Mucosa of descending colon (tissue), 3 donors: Measurements from ENCODE around the gene TOGARAM2. TPM values are rescaled to one million over a fixed set of nuclear protein-coding genes. Genes with fewer than 3 reads are reported as not detected.

ENCODE experiments used
- ATAC-seq: fragments of 200-7000 bp; cut with Tn5 transposase; one replicate; pipeline ENCODE4 v1.9.1; 2020; ENCODE audit warnings: mild to moderate bottlenecking, moderate library complexity
- DNase-seq, 3 donors: peaks; one replicate each; pipeline ENCODE4 v3.0.0-alpha.2; 2020
- H3K36me3 ChIP-seq: fragments of 200-600 bp; one replicate; pipeline ENCODE4 v1.8.0; 2021; ENCODE audit warnings: low read depth, mild to moderate bottlenecking
- H3K4me1 ChIP-seq: fragments of 200-600 bp; one replicate; pipeline ENCODE4 v1.8.0; 2021; ENCODE audit warnings: low read depth, mild to moderate bottlenecking
- H3K4me3 ChIP-seq: fragments of 200-600 bp; one replicate; pipeline ENCODE4 v1.8.0; 2021; ENCODE audit warnings: mild to moderate bottlenecking
- H3K9me3 ChIP-seq: fragments of 200-600 bp; one replicate; pipeline ENCODE4 v1.8.0; 2021; ENCODE audit warnings: mild to moderate bottlenecking
- intact Hi-C, 2 donors: fragments of 100-400 bp; cut with DNase I in 1 of 2; cut with micrococcal nuclease in 1 of 2; formaldehyde crosslinking; loops; one replicate each; pipeline versions ENCODE4 v1.11.0 to v1.11.1; 2022; cut with DNase I, micrococcal nuclease
- total RNA-seq, 3 donors: library from RNA; stranded (reverse); fragmentation: NEBNext Ultra II Directional in 2 of 3; extraction: Animal tissue kit (Norgen Biotek cat#: 25700) in 2 of 3; gene quantifications; one replicate each; pipeline versions ENCODE4 v1.2.1 to v1.2.4, GENCODE V29; 2021 to 2023
- TF ChIP-seq, protein P1 (sequence below): fragments of 200-600 bp; IDR thresholded peaks from one replicate; pipeline ENCODE4 v1.8.0; 2022; ENCODE audit warnings: antibody characterized with exemption, mild to moderate bottlenecking
- donor health status: DM: no; HTN: no; CAD: no; lungs with moderate emphysema.
- donor health status: DM: no; HTN: no; CAD: no.
- donor health status: DM: no; HTN: yes; CAD: no.

The TOGARAM2 gene
- total RNA-seq, 3 donors from 2014 or later, result 0.58 to 3.2 (median 0.81) TPM

DNA sequence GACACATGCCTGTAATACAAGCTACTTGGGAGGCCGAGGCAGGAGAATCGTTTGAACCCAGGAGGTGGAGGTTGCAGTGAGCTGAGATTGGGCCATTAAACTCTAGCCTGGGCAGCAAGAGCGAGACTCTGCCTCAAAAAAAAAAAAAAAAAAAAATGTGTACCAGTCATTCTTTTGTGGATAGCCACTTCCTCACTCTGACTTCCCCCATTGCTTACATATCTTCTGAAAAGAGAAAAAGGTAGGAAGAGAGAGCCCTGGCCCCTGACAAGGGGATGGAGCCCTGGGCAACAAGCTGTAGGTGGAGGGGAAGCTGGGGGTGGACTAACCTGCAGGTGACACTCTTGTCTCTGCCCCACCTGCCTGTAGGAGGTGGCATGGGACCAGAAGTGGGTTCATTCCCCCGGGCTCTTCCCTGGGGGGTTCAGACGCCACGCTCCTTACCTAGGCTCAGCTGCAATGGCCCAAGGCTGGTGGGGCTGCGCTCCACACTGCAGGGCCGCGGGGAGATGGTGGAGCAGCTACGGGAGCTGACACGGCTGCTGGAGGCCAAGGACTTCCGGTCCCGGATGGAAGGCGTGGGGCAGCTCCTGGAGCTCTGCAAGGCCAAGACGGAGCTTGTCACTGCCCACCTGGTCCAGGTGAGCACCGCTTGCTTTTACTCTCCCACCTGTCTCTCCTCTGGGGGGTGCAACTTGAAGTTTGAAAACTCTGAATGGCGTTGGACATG, 54.1 kb downstream of the TOGARAM2 start:
- H3K4me3 ChIP-seq, result no peak overlapping the region
- TF ChIP-seq, protein P1, sequence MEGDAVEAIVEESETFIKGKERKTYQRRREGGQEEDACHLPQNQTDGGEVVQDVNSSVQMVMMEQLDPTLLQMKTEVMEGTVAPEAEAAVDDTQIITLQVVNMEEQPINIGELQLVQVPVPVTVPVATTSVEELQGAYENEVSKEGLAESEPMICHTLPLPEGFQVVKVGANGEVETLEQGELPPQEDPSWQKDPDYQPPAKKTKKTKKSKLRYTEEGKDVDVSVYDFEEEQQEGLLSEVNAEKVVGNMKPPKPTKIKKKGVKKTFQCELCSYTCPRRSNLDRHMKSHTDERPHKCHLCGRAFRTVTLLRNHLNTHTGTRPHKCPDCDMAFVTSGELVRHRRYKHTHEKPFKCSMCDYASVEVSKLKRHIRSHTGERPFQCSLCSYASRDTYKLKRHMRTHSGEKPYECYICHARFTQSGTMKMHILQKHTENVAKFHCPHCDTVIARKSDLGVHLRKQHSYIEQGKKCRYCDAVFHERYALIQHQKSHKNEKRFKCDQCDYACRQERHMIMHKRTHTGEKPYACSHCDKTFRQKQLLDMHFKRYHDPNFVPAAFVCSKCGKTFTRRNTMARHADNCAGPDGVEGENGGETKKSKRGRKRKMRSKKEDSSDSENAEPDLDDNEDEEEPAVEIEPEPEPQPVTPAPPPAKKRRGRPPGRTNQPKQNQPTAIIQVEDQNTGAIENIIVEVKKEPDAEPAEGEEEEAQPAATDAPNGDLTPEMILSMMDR, result no peak
- no peak for ATAC-seq
- intact Hi-C loops, result no loop called here
- H3K9me3 ChIP-seq, result no peaks in the 10 kb centered on the region
- DNase-seq, result no peak
- no peaks in the 10 kb centered on the region for H3K36me3 ChIP-seq
- H3K4me1 ChIP-seq, result no peaks in the 10 kb centered on the region

DNA sequence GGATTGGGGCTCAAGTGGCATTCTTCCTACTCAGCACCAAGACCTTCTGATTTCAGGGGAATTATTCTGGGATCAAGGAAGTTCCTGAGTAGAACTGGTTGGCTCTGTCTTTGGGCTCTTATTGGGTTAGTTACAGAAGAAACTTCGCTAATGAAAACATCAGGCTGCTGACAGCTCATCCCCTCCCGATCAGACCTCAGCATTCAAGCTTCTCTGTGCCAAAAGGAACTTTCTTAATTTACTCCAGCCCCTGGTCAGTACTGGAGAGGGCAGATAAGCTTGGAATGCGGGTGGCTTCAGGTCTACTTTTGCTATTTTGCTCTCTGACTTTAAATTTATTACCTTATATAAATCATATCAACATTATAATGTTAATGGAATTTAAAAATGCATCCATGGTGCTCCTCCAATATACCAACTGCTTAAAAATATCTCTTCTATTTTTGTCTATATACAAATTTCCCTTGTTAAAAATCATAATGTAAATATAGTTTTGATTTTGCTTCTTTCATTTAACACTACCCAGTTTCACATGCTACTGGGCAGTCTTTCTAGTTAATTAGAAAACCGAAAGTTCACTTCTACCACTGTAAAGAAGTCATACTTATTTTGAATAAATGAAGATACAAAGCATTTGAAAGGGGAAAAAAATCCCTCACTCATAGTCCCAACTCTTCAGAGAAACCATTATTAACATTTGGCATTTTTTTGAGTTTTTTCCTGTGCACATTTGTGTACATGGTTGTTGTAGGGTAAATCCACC, 58.8 kb downstream of the TOGARAM2 start:
- Histone ChIP-seq H3K4me1 (no peaks in the 10 kb centered on the region), H3K36me3 (no peaks in the 10 kb centered on the region), H3K9me3 (no peaks in the 10 kb centered on the region), H3K4me3 (no peak overlapping the region)
- intact Hi-C loops, result no loop called here
- TF ChIP-seq, protein P1, result no peak
- no peak for ATAC-seq
- no peak for DNase-seq

DNA sequence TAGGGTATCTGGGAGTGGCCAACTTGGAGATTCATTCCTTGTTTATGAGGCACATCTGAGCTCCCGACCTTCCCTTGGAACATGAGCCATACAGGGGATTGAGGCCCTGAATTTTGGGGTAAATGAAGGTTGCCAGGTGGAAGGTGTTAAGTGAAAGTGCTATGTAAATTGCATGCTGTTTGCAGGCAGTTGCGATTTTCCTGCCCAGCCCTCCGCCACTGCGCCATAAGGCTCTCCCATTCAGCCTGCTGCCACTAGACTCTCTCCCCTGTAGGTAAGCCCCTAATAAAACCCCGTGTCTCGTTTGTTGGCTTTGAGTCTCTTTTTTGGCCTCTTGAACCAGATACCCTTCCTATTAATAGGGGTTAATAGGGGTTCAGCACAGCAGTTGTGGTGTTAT, 59.5 kb downstream of the TOGARAM2 start:
- DNase-seq (no peak), ATAC-seq (no peak)
- TF ChIP-seq, protein P1, result no peak
- intact Hi-C loops, result no loop called here
- H3K36me3 ChIP-seq, result no peaks in the 10 kb centered on the region
- no peaks in the 10 kb centered on the region for H3K4me1 ChIP-seq
- no peak overlapping the region for H3K4me3 ChIP-seq
- H3K9me3 ChIP-seq, result no peaks in the 10 kb centered on the region

DNA sequence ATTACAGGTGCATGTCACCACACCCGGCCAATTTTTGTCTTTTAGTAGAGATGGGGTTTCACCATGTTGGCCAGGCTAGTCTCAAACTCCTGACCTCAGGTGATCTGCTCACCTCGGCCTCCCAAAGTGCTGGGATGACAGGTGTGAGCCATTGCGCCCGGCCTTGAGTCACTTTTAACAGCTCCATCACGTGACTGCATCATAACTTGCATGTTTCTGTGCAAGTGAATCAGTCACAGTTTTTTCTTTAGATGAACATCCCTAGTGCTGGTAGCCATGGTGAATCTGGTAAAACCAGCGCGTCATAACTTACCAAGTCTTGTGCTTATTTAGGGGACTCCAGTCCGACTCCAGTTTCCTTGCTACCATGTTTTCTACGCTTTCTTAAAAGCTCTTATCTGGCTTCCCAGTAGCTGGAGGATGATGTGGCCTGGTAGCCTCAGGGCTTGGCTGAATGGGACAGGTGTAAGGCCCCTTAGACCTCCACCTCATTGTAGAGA, 60.1 kb downstream of the TOGARAM2 start:
- no peak for ATAC-seq
- intact Hi-C loops, result no loop called here
- no peak for DNase-seq
- H3K36me3 ChIP-seq, result no peaks in the 10 kb centered on the region
- no peaks in the 10 kb centered on the region for H3K4me1 ChIP-seq
- no peak overlapping the region for H3K4me3 ChIP-seq
- H3K9me3 ChIP-seq, result no peaks in the 10 kb centered on the region
- TF ChIP-seq, protein P1, result no peak

DNA sequence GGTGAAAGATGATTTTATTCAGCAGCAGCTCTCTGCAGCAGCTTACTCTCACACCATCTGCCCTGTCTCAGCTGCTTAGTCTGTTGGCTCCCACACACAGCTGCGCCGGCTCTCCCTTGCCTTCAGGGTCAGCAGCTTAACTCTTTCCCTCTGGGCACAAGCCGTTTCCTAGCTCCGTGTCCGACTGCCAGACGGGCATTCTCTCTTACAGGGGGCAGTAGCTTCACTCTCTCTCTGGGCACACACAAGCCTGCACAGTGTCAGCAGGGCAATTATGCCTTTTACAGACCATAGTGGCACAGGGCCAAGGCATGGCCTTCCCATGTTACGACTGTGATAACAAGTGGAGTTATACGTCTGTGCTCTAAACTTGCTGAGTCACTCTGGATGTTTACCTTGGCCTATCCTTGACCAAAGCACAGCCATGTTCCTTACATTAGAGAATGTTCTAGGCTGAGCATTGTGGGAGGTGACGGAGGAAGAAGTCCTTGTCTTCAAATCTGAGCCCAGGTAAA, 61.5 kb downstream of the TOGARAM2 start:
- intact Hi-C loops, result no loop called here
- DNase-seq (no peak), ATAC-seq (peak; percentile 12)
- Histone ChIP-seq H3K4me1 (no peaks in the 10 kb centered on the region), H3K36me3 (no peaks in the 10 kb centered on the region), H3K4me3 (no peak overlapping the region), H3K9me3 (no peaks in the 10 kb centered on the region)
- TF ChIP-seq, protein P1, result no peak
